ENCODE data around the gene TSGA10IP. TPM values are rescaled to one million over a fixed set of nuclear protein-coding genes. Genes with fewer than 3 reads are reported as not detected.

The TSGA10IP gene
- polyA plus RNA-seq, 1 donor (not counting 4 experiments of a cell fraction or from before 2014, with no cell fraction given), result not detected

GRCh38 chr11:65997286-65997685 is 52.0 kb downstream of the TSGA10IP start:
- no peak for TF ChIP-seq EZH2 (IDR thresholded peaks at IDR 0.05; ENCODE audit: low read length)
- peaks cover 27 to 31% of the 10 kb centered on the region in 2 experiments for H3K36me3 ChIP-seq (ENCODE audit: control insufficient read depth in 2 of 2, extremely low read depth in 1 of 2, insufficient read depth in 2 of 2, low read length in 2 of 2)
- no peak overlapping the region for H3K9ac ChIP-seq (ENCODE audit: control insufficient read depth, extremely low read depth, insufficient read depth, low read length)
- H3K4me3 ChIP-seq (ENCODE audit: control insufficient read depth in 2 of 3, extremely low read depth in 1 of 3, insufficient read depth in 2 of 3, low read depth in 1 of 3, low read length in 3 of 3), result no peak overlapping the region
- FAIRE-seq, result no peak
- no peak for DNase-seq (ENCODE audit: low read depth, low spot score)
- H3K9me1 ChIP-seq (ENCODE audit: control insufficient read depth, extremely low read depth, insufficient read depth, low read length), result peaks cover 2% of the 10 kb centered on the region
- H3K79me2 ChIP-seq (ENCODE audit: control insufficient read depth, insufficient read depth, low read length), result peaks cover 31% of the 10 kb centered on the region
- no peak overlapping the region for H2AFZ ChIP-seq (ENCODE audit: control insufficient read depth, low read length)
- H3K27ac ChIP-seq (ENCODE audit: control insufficient read depth, insufficient read depth, low read length), result no peak overlapping the region
- dilution Hi-C loops (cut with MboI; ENCODE audit: extremely low pct_ligation_motif_present, low sequenced_read_pairs), result no loop called here
- peaks cover 4% of the 10 kb centered on the region for H4K20me1 ChIP-seq (ENCODE audit: control insufficient read depth, extremely low read depth, insufficient read depth, low read length)
- no peak overlapping the region for H3K4me2 ChIP-seq (ENCODE audit: control insufficient read depth, extremely low read depth, insufficient read depth, low read depth, low read length)
- peaks cover 5% of the 10 kb centered on the region for H3K4me1 ChIP-seq (ENCODE audit: control insufficient read depth, extremely low read depth, insufficient read depth, low read length)
- no peaks in the 10 kb centered on the region for H3K9me3 ChIP-seq (ENCODE audit: control insufficient read depth, low read depth, low read length)
- H3K27me3 ChIP-seq (ENCODE audit: control insufficient read depth, extremely low read depth, insufficient read depth, low read length), result no peaks in the 10 kb centered on the region

- peaks cover 30 to 33% of the 10 kb centered on the region in 2 experiments for H3K36me3 ChIP-seq (ENCODE audit: control insufficient read depth in 2 of 2, extremely low read depth in 1 of 2, insufficient read depth in 2 of 2, low read length in 2 of 2)
- peak within 1 kb of the TSS; percentile 92 to 100 (median 100) for H3K4me3 ChIP-seq (ENCODE audit: control insufficient read depth in 2 of 3, extremely low read depth in 1 of 3, insufficient read depth in 2 of 3, low read depth in 1 of 3, low read length in 3 of 3)
- dilution Hi-C loops (cut with MboI; ENCODE audit: extremely low pct_ligation_motif_present, low sequenced_read_pairs), result no loop called here
- H4K20me1 ChIP-seq (ENCODE audit: control insufficient read depth, extremely low read depth, insufficient read depth, low read length), result peaks cover 4% of the 10 kb centered on the region
- DNase-seq (ENCODE audit: low read depth, low spot score) (peak; percentile 86), FAIRE-seq (no peak)
- peak within 1 kb of the TSS; percentile 90 for H3K4me2 ChIP-seq (ENCODE audit: control insufficient read depth, extremely low read depth, insufficient read depth, low read depth, low read length)
- no peaks in the 10 kb centered on the region for H3K27me3 ChIP-seq (ENCODE audit: control insufficient read depth, extremely low read depth, insufficient read depth, low read length)
- H3K9me3 ChIP-seq (ENCODE audit: control insufficient read depth, low read depth, low read length), result no peaks in the 10 kb centered on the region
- TF ChIP-seq EZH2 (IDR thresholded peaks at IDR 0.05; ENCODE audit: low read length) (no peak), CTCF (optimal IDR thresholded peaks at IDR 0.05 in 1 of 3, IDR thresholded peaks at IDR 0.05 in 1 of 3, conservative IDR thresholded peaks at IDR 0.05 in 1 of 3; ENCODE audit: extremely low read depth in 1 of 3, insufficient read depth in 2 of 3, low read length in 3 of 3) (no peak)
- peaks cover 47% of the 10 kb centered on the region for H3K79me2 ChIP-seq (ENCODE audit: control insufficient read depth, insufficient read depth, low read length)
- peaks cover 2% of the 10 kb centered on the region for H3K9me1 ChIP-seq (ENCODE audit: control insufficient read depth, extremely low read depth, insufficient read depth, low read length)
- H3K27ac ChIP-seq (ENCODE audit: control insufficient read depth, insufficient read depth, low read length), result peak within 1 kb of the TSS; percentile 91
- peak within 1 kb of the TSS; percentile 97 for H2AFZ ChIP-seq (ENCODE audit: control insufficient read depth, low read length)
- peak within 1 kb of the TSS; percentile 96 for H3K9ac ChIP-seq (ENCODE audit: control insufficient read depth, extremely low read depth, insufficient read depth, low read length)
- H3K4me1 ChIP-seq (ENCODE audit: control insufficient read depth, extremely low read depth, insufficient read depth, low read length), result peaks cover 14% of the 10 kb centered on the region
These were observed 56.8 kb downstream of the TSGA10IP start, which contains the start of the genes BANF1 and EIF1AD for GRCh38 chr11:66001942-66002647. Gene BANF1 (plus strand): TSS chr11:66002503. CDS start chr11:66003251, 748 bp downstream. Gene EIF1AD (minus strand): TSS chr11:66002157. CDS start chr11:66000389, 1,768 bp downstream.

Measured in keratinocyte (primary cell).